ENCODE data around the gene AUTS2.

- TF ChIP-seq CTCF (conservative IDR thresholded peaks at IDR 0.05 in 1 of 2, IDR thresholded peaks at IDR 0.05 in 1 of 2; ENCODE audit: low read depth in 1 of 2, low read length in 2 of 2) (no peak), EZH2 (IDR thresholded peaks at IDR 0.05; ENCODE audit: low read length, missing control alignments) (no peak)
Observed at GRCh38 chr7:70387217-70387616, 788.9 kb downstream of the AUTS2 start.
